GM21515 (cell line): Measurements from ENCODE around the gene RPEL1.
"Not testable (repeated sequence)": the region's sequence is repeated elsewhere in the genome, so short reads cannot be mapped to it uniquely, and the experiment has no call there.

Experiments
- ATAC-seq: cut with Tn5 transposase; IDR thresholded peaks from one replicate; pipeline ENCODE4 v1.9.1; 2021; ENCODE audit not compliant: unreplicated experiment

RPEL1 gene

DNA sequence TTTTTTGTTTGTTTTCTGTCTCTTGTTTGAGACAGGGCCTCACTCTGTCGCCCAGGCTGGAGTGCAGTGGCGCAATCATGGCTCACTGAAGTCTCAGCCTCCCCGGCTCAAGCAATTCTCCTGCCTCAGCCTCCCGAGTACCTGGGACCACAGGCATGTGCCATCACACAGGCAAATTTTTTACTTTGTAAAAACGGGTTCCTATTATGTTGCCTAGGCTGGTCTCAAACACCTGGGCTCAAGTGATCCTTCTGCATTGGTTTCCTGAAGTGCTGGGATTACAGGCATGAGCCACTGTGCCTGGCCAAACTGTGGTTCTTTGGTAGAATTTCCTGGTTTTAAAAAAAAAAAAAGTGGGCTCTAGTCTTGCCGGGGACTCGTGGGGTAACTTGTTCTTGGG is at the start of gene RPEL1:
RPEL1 (plus strand) TSS at position 301 of the 400 bp plus-strand sequence. CDS start 110 bp downstream, outside the sequence.
- ATAC-seq: not testable (repeated sequence)

DNA sequence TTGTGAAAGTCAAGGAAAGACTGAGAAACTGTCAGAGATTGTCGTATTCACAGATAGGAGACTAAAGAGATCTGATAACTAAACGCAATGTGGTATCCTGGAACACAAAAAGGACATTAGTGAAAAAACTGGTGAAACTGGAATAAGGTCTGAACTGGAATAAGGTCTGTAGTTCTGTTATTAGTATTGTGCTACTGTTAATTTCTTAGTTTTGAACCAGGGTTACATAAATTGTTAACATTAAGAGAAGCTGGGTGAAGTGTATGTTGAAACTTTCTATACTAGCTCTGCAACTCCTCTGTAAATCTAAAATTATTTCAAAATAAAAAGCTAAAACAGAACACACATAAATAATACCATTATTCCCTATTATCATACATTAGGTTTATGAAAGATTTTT is 49.2 kb upstream of the RPEL1 start:
- ATAC-seq: no peak

DNA sequence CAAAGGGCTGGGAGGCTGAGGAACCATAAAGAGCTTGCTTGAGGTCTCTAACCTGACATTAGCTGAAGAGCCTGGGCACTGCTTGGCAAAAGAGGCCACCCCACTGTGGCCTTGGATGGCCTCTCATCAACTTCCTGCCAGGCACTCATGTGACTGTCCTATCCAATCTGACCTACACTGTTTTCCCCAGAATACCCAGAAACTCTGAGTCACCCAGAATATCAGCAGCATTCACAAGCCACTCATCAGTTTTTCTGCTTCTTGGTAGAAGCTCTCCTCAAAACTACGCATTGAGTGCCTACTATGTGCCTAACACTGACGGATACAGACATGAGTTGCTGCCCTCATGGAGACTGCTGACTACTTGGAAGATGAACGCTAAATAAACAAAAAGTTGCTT is 48.5 kb upstream of the RPEL1 start:
- ATAC-seq: no peak

DNA sequence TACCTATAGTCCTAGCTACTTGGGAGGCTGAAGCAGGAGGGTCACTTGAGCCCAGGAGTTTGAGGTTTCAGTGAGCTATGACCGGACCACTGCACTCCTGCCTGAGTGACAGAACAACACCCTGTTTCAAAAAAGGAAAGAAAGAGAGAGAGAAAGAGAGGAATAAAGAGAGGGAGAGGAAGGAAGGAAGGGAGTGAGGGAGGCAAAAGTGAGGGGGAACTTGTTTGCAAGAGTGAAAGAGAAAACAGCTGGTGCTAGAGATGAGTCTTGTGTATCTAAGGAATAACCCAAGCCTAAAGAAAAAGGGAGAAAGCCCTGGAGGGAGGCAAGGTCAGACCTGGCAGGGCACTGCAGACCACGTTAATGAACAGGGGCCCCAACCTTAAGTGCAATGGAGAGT is 47.8 kb upstream of the RPEL1 start:
- no peak for ATAC-seq

DNA sequence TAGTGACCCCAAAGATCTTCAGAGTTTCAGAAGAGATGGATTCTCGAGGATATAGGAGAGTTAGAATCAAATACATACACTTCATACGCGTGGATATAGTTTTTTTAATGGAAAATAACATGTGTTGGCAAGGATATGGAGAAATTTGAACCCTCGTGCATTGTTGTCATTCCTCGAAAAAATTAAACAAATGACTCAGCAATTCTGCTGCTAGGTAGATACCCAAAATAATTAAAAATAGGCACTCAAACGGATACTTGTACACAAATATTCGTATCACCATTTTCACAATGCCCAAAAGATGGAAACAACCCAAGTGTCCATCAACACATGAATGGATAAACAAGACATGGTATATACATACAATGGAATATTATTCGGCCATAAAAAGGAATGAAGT is 47.0 kb upstream of the RPEL1 start:
- no peak for ATAC-seq

DNA sequence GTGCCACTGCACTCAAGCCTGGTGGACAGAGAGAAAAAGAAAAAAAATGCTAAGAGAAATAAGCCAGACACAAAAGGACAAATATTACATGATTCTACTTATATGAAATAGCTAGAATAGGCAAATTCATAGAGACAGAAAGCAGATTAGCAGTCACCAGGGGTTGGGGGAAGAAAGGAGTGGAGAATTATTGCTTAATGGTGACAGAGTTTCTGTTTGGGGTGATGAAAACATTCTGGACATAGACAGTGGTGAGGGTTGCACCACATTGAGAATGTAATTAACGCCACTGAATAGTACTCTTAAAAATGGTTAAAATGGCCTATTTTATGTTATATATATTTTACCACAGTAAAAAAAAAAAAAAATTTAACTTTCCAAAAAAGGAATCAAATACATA is 46.2 kb upstream of the RPEL1 start:
- ATAC-seq: no peak

DNA sequence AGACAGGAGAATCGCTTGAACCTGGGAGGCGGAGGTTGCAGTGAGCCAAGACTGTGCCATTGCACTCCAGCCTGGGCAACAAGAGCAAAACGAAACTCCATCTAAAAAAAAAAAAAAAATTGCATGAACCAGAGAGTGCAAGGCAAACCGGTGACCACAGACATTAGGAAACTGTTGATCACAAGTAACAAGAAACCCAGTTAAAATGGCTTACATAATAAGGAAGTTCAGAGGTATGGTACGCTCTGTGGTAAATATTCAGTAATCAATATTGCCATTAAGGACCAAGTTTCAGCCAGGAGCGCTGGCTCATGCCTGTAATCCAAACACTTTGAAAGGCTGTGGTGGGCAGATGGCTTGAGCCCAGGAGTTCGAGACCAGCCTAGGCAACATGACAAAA is 43.4 kb upstream of the RPEL1 start:
- no peak for ATAC-seq

DNA sequence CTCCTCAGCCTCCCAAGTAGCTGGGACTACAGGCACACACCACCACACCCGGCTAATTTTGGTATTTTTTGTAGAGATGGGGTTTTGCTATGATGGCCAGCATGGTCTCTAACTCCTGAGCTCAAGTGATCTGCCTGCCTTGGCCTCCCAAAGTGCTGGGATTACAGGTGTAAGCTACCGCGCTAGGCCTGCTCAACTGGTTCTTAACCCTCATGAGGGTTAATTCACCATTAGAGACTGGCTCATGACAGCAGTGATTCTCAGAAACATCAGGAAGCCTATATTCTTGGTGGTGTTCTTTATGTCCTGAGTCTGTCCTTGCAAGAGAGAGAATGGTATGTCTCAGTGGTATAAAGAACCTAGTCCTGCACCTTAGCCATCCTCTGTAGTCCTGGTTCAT is 42.2 kb upstream of the RPEL1 start:
- no peak for ATAC-seq

DNA sequence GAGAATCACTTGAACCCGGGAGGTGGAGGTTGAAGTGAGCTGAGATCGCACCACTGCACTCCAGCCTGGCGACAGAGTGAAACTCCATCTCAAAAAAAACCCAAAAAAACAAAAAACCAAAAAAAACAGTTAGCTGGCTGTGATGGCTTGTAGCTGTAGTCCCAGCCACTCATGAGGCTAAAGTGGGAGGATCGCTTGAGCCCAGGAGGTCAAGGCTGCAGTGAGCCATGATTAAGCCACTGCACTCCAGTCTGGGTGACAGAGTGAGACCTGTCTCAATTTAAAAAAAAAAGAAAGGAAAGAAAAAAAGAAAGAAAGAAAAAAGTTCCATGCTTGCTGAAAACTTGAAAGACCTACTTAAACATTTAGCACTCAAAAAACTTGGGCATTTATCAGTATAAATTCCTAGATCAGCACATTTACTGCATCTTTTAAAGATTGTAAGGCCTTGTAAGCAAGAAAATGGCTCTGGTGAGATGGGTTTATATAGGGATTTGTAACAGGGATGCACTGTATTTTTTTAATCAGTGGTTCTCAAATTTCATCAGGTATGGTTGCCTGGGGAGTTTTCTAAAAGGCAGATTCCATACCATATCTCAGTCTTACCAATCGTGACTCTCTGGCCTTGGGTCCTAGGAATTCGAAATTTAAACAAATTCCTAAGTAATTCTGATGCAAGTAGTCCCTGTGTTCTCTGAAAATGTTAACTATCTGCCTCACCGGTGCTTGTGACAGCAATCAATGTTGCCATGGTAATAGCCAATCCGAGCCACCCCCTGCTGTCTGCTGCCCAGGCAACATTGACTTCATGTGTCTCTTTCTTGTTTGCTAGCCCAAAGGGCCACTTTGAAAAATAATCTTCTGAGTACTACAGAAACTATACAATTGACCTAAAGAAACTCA is 41.1 kb upstream of the RPEL1 start:
- ATAC-seq: no peak

DNA sequence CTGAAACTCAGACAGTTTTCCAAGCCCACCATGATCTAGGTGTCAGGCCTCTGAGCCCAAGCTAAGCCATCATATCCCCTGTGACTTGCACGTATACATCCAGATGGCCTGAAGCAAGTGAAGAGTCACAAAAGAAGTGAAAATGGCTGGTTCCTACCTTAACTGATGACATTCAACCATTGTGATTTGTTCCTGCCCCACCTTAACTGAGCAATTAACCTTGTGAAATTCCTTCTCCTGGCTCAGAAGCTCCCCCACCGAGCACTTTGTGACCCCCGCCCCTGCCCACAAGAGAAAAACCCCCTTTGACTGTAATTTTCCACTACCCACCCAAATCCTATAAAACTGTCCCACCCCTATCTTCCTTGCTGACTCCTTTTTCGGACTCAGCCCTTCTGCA is 40.3 kb upstream of the RPEL1 start:
- not testable (repeated sequence) for ATAC-seq

DNA sequence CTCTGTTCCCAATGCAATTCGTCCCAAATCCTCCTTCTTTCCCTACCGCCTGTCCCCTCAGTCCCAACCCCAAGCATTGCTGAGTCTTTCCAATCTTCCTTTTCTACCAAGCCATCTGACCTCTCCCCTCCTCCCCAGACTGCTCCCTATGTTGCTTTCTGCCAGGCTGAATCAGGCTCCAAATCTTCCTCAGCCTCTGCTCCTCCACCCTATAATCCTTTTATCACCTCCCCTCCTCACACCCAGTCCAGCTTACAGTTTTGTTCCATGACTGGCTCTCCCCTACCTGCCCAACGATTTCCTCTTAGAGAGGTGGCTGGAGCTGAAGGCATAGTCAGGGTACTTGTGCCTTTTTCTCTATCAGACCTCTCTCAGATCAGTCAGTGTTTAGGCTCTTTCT is 39.0 kb upstream of the RPEL1 start:
- ATAC-seq: not testable (repeated sequence)

DNA sequence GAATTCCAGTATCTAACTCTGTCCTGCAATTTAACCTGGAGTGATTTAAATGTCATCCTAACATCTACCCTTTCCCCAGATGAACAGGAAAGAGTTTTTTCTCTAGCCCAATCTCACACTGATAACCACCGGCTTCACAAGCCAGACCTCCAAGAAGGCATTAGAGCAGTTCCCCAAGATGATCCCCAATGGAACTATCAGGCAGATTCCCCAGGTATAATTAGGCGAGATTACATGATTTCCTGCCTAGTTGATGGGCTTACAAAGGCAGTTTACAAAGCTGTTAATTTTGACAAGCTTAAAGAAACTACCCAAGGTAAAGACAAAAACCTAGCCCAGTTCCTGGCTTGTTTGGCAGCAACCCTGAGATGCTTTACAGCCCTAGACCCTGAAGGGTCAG is 38.5 kb upstream of the RPEL1 start:
- ATAC-seq: no peak

DNA sequence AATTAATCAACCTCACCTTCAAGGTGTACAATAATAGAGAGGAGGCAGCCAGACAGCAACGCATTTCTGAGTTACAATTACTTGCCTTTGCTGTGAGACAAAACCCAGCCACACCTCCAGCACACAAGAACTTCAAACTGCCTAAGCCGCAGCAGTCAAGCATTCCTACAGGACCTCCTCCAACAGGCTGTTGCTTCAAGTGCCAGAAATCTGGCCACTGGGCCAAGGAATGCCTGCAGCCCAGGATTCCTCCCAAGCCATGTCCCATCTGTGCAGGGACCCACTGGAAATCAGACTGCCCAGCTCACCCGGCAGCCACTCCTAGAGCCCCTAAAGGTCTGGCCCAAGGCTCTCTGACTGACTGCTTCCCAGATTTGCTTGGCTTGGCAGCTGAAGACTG is 38.0 kb upstream of the RPEL1 start:
- not testable (repeated sequence) for ATAC-seq

DNA sequence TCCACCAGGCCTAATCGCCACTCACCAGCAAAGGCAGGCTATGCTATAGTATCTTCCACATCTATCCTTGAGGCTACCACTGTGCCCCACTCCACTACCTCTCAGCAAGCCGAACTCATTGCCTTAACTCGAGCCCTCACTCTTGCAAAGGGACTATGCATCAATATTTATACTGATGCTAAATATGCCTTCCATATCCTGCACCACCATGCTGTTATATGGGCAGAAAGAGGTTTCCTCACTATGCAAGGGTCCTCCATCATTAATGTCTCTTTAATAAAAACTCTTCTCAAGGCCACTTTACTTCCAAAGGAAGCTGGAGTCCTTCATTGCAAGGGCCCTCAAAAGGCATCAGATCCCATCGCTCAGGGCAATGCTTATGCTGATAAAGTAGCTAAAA is 35.4 kb upstream of the RPEL1 start:
- not testable (repeated sequence) for ATAC-seq

DNA sequence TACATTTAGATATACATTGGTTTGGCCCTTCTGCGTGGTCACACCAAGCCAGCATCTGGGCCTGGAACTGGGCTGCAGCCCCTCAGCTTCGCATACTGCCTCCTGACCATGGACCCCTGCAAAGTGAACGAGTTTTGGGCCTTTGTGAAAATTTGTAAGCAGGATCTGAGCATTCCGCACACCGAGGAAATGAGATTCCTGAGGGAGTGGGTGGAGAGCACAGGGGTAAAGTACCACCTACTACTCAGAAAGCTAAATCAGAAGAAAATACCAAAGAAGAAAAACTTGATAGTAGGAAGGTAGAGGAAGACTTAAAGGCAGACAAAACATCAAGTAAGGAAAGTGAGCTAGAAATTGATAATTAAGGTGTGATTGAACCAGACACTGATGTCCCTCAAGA is 30.1 kb upstream of the RPEL1 start:
- ATAC-seq: no peak

DNA sequence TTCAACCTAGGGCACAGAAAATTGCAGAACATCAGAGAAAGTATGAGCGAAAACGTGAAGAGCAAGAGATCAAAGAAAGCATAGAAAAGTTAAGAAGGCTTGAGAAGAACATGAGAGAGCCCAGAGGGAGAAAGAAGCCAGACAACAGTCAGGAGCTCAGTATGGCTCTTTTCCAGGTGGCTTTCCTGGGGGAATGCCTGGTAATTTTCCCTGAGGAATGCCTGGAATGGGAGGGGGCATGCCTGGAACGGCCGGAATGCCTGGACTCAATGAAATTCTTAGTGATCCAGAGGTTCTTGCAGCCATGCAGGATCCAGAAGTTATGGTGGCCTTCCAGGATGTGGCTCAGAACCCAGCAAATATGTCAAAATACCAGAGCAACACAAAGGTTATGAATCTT is 29.3 kb upstream of the RPEL1 start:
- not testable (repeated sequence) for ATAC-seq

DNA sequence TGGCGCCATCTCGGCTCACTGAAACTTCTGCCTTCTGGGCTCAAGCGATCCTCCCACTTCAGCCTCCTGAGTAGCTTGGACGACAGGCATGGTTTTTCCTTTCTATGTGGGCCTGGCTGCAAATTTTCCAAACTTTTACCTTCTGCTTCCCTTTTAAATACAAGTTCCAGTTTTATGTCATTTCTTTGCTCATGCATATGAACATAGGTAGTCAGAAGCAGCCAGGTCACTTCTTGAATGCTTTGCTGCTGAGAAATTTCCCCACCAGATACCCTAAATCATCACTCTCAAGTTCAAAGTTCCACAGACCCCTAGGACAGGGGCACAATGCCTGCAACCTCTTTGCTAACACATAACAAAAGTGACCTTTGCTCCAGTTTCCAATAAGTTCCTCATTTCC is 21.6 kb upstream of the RPEL1 start:
- ATAC-seq: no peak

DNA sequence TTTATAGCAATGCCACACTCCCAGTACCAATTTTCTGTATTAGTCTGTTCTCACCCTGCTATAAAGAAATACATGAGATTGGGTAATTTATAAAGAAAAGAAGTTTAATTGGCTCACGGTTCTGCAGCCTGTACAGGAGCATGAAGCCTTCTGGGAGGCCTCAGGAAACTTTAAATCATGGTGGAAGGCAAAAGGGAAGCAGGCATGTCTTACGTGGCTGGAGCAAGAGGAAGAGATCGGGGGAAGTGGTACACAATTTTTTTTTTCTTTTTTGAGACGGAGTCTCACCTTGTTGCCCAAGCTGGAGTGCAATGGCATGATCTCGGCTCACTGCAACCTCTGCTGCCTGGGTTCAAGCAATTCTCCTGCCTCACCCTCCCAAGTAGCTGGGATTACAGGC is 21.0 kb upstream of the RPEL1 start:
- not testable (repeated sequence) for ATAC-seq

DNA sequence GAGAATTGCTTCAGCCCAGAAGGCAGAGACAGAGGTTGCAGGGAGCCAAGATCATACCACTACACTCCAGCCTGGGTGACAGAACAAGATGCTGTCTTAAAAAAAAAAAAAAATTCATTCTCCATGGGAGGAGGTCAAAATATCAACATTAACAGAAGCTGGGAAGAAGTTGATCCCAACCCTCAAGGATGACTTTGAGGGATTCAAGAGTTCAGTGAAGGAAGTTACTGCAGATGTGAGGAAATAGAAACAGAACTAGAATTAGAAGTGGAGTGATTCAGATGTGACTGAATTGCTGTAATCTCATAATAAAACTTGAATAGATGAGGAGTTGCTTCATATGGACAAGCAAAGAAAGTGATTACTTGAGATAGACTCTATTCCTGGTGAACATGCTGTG is 19.7 kb upstream of the RPEL1 start:
- no peak for ATAC-seq

DNA sequence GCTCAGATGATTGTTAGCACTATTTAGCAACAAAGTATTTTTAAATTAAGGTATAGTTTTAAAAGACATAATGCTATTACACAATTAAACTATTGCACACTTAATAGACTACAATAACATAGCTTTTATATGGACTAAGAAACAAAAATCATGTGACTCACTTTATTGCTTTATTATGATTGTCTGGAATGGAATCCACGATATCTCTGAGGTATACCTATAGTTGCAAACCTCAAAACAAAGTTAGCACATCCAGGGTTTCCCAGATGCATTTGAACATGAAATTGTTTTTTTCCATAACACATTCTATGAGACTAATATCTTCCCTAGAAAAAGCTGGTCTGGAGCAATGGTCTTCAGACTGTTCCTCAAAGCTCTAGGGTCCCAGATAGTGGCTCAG is 18.3 kb upstream of the RPEL1 start:
- ATAC-seq: no peak

DNA sequence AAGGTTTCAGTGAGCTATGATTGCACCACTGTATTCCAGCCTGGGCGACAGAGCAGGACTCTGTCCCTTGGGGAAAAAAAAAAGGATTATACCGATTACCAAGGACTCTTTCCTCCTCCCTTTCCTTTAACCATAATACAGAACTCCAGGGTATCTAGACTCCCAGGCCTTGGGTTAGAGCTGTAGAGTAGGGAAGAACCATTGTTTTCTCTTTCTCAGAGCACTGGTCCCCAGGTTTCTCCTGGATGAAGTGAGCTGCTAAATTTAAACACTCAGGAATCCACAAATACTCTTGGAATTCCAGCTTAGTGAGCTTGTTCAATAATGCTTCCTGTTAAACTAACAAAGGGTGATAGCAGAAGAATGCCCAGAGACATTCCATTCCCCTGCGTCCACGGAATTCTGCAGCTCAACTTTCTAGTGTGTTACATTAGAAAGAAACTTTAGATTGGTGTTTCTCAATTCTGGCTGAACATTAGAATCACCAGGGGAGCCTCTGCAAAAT is 14.6 kb upstream of the RPEL1 start:
- ATAC-seq: no peak

DNA sequence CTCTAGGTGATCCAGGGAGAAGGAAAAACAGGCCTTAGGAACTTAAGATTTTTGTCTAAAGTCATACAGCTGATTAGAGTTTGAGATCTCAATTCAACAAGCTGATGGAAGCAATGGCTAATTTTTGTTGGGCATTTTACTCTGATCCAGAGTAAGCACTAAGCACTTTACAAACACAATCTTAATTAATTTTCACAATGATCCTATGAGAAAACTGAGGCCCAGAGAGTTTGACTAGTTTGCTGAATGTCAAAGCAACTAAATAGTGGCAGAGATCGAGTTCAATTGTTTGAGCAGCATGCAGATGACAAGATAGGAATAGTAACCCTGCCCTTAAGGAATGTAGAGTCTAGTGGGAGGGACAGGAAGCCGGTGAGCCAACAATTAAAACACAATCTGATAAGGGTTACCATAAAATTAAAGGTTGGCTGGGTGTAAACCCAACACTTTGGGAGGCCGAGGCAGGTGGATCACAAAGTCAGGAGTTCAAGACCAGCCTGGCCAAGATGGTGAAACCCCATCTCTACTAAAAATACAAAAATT is 13.5 kb upstream of the RPEL1 start:
- ATAC-seq: no peak
